DMS 273 (cell line): Measurements from ENCODE around the gene FAM83E.
A peak's percentile ranks its signal among the peaks of the same experiment; 100 is the strongest.
"Not testable (repeated sequence)": the region's sequence is repeated elsewhere in the genome, so short reads cannot be mapped to it uniquely, and the experiment has no call there.

Experiments used
- DNase-seq: peaks from one replicate; lab custom pipeline; 2025; ENCODE audit not compliant: unreplicated experiment; lab: John Stamatoyannopoulos, UW

FAM83E gene

GRCh38 chr19:48614436-48615230 is at the start of gene FAM83E:
TSS of gene FAM83E (minus strand) at chr19:48615076. CDS start at chr19:48613372, 1,704 bp downstream.
- peak; percentile 91 for DNase-seq

GRCh38 chr19:48664476-48664875 is 49.6 kb upstream of the FAM83E start:
- no peak for DNase-seq

- DNase-seq, result no peak
These were observed 48.8 kb upstream of the FAM83E start for GRCh38 chr19:48663667-48664066.

GRCh38 chr19:48661711-48662090 is 46.8 kb upstream of the FAM83E start:
- DNase-seq, result no peak

GRCh38 chr19:48660852-48661710 is 46.2 kb upstream of the FAM83E start:
- peak; percentile 99 for DNase-seq

GRCh38 chr19:48659768-48660167 is 44.9 kb upstream of the FAM83E start:
- peak; percentile 95 for DNase-seq

GRCh38 chr19:48658483-48658882 is 43.6 kb upstream of the FAM83E start:
- no peak for DNase-seq

GRCh38 chr19:48657828-48658227 is 43.0 kb upstream of the FAM83E start:
- not testable (repeated sequence) for DNase-seq

- peak; percentile 74 for DNase-seq
These were observed 42.1 kb upstream of the FAM83E start for GRCh38 chr19:48656840-48657474.

- DNase-seq, result peak; percentile 100
These were observed 39.6 kb upstream of the FAM83E start for GRCh38 chr19:48654299-48655059.

GRCh38 chr19:48651683-48652048 is 36.8 kb upstream of the FAM83E start:
- no peak for DNase-seq

GRCh38 chr19:48650974-48651682 is 36.3 kb upstream of the FAM83E start:
- DNase-seq, result no peak

GRCh38 chr19:48648134-48648533 is 33.3 kb upstream of the FAM83E start:
- DNase-seq, result peak; percentile 39

- DNase-seq, result peak; percentile 59
These were observed 31.9 kb upstream of the FAM83E start for GRCh38 chr19:48646722-48647216.

- peak; percentile 98 for DNase-seq
These were observed 31.3 kb upstream of the FAM83E start, which contains the start of gene CA11 for GRCh38 chr19:48646001-48646721. TSS of gene CA11 (minus strand) at chr19:48646187. CDS start at chr19:48645632, 555 bp downstream.

- DNase-seq, result peak; percentile 88
These were observed 30.7 kb upstream of the FAM83E start for GRCh38 chr19:48645620-48646000.

GRCh38 chr19:48644839-48645619 is 30.2 kb upstream of the FAM83E start:
- DNase-seq, result peak; percentile 91

GRCh38 chr19:48644355-48644754 is 29.5 kb upstream of the FAM83E start:
- no peak for DNase-seq
